Adrenal gland (tissue), 5 donors: Measurements from ENCODE around the gene RAD51.

Experiments used
- CTCF ChIP-seq, 6 experiments: fragments of 450-650 bp in 4 of 6; fragments of 200-600 bp in 2 of 6; sonication (generic) in 1 of 6; IDR thresholded peaks; 1 replicate in 5 of 6; 2 replicates in 1 of 6; pipeline versions ENCODE4 v1.5.1 to v1.8.0; 2016 to 2021; ENCODE audit warnings: antibody characterized with exemption in 6 of 6, mild to moderate bottlenecking in 2 of 6, moderate library complexity in 1 of 6
- POLR2A ChIP-seq, 2 donors: fragments of 450-650 bp; IDR thresholded peaks; one replicate each; pipeline ENCODE4 v1.6.1; 2017; ENCODE audit warnings: antibody characterized with exemption in 2 of 2, mild to moderate bottlenecking in 2 of 2, moderate library complexity in 1 of 2
- donor health status: DM: no; HTN: no; CAD: no.

GRCh38 chr15:40716165-40716564 lies 21.2 kb downstream of the RAD51 start:
- no peak for TF ChIP-seq CTCF (IDR thresholded peaks at IDR 0.05)
- no peak for TF ChIP-seq POLR2A (IDR thresholded peaks at IDR 0.05)
